Esophagus (tissue), 2 donors: ENCODE results near the gene PRKCI. TPM values are rescaled to one million over a fixed set of nuclear protein-coding genes. Genes with fewer than 3 reads are reported as not detected.
"Not testable (repeated sequence)": the region's sequence is repeated elsewhere in the genome, so short reads cannot be mapped to it uniquely, and the experiment has no call there.

Experiments used
- H3K27ac ChIP-seq, 2 donors: one replicate each; pipeline ENCODE4 v1.5.1; 2013; ENCODE audit warnings: low read depth in 2 of 2, mild to moderate bottlenecking in 2 of 2, inconsistent platforms in 1 of 2, low read length in 1 of 2, moderate library complexity in 1 of 2
- H3K27me3 ChIP-seq, 2 donors: one replicate each; pipeline ENCODE4 v1.6.1; 2013; ENCODE audit warnings: low read length in 2 of 2, control low read depth in 1 of 2, mild to moderate bottlenecking in 1 of 2; ENCODE audit not compliant: insufficient read depth in 2 of 2, control insufficient read depth in 1 of 2
- H3K36me3 ChIP-seq, 2 donors: one replicate each; pipeline ENCODE4 v1.6.1; 2013; ENCODE audit warnings: low read length in 1 of 2; ENCODE audit not compliant: control insufficient read depth in 2 of 2, insufficient read depth in 2 of 2
- H3K4me1 ChIP-seq, 2 donors: one replicate each; pipeline ENCODE4 v1.6.1; 2013; ENCODE audit warnings: low read length in 1 of 2; ENCODE audit not compliant: control insufficient read depth in 2 of 2, insufficient read depth in 2 of 2
- H3K4me3 ChIP-seq, 2 donors: one replicate each; pipeline ENCODE4 v1.5.1; 2013; ENCODE audit warnings: low read length in 2 of 2, mild to moderate bottlenecking in 2 of 2, low read depth in 1 of 2, moderate library complexity in 1 of 2
- H3K9me3 ChIP-seq, 2 donors: one replicate each; pipeline ENCODE4 v1.6.1; 2013; ENCODE audit warnings: mild to moderate bottlenecking in 2 of 2, low read depth in 1 of 2, low read length in 1 of 2, moderate library complexity in 1 of 2; ENCODE audit not compliant: control insufficient read depth in 2 of 2, insufficient read depth in 1 of 2
- WGBS, 2 donors: extraction: QIAGEN DNeasy Blood & Tissue Kit; methylation state at CpG; one replicate each; pipeline ENCODE4 v1.1.7; 2013; 5-methylcytosine and 5-hydroxymethylcytosine counted together
- polyA plus RNA-seq, 2 donors: library from polyadenylated mRNA; stranded (reverse); fragments of 200-250 nt; gene quantifications; one replicate each; pipeline ENCODE4 v1.2.3, GENCODE V29; 2013
- donor health status: healthy with polysubstance abuse.
- donor health status: Bipolar disorder and iron deficiency.

The PRKCI gene
- polyA plus RNA-seq, 2 donors = 12.9 to 15.1 TPM

DNA sequence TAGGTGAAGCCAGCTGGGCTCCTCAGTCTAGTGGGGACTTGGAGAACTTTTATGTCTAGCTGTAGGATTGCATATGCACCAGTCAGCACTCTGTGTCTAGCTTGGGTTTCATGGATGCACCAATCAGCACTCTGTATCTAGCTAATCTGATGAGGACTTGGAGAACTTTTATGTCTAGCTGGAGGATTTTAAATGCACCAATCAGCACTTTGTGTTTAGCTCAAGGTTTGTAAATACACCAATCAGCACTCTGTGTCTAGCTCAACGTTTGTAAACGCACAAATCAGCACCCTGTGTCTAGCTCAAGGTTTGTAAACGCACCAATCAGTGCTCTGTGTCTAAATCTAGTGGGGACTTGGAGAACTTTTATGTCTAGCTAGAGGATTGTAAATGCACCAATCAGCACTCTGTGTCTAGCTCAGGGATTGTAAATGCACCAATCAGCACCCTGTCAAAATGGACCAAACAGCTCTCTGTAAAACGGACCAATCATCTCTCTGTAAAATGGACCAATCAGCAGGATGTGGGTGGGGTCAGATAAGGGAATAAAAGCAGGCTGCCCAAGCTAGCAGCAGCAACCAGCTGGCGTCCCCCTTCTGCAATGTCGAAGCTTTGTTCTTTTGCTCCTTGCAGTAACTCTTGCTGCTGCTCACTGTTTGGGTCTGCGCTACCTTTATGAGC, 105.8 kb downstream of the PRKCI start:
- H3K9me3 ChIP-seq, H3K36me3 ChIP-seq, H3K4me1 ChIP-seq, H3K4me3 ChIP-seq, H3K27ac ChIP-seq, H3K27me3 ChIP-seq: not testable (repeated sequence)
- 80 to 94% methylated on average over 7 of the region's 7 CpGs for WGBS, 2 donors

- 50 to 63% methylated on average over 5 of the region's 5 CpGs for WGBS, 2 donors
- no peaks in the 10 kb centered on the region for H3K27me3 ChIP-seq
- H3K36me3 ChIP-seq = no peaks in the 10 kb centered on the region
- H3K4me1 ChIP-seq = no peaks in the 10 kb centered on the region
- H3K4me3 ChIP-seq = no peak overlapping the region
- no peak overlapping the region for H3K27ac ChIP-seq
- H3K9me3 ChIP-seq = peaks cover 0 to 2% of the 10 kb centered on the region in 2 donors
Measured at GRCh38 chr3:170330366-170330765, 108.1 kb downstream of the PRKCI start.

- Histone ChIP-seq H3K4me3 (no peak overlapping the region), H3K27ac (no peak overlapping the region), H3K4me1 (no peaks in the 10 kb centered on the region), H3K27me3 (no peaks in the 10 kb centered on the region), H3K9me3 (peaks cover 0 to 2% of the 10 kb centered on the region in 2 donors), H3K36me3 (no peaks in the 10 kb centered on the region)
- 51 to 63% methylated on average over 4 of the region's 4 CpGs for WGBS, 2 donors
Measured at GRCh38 chr3:170331143-170331542, 108.9 kb downstream of the PRKCI start.

DNA sequence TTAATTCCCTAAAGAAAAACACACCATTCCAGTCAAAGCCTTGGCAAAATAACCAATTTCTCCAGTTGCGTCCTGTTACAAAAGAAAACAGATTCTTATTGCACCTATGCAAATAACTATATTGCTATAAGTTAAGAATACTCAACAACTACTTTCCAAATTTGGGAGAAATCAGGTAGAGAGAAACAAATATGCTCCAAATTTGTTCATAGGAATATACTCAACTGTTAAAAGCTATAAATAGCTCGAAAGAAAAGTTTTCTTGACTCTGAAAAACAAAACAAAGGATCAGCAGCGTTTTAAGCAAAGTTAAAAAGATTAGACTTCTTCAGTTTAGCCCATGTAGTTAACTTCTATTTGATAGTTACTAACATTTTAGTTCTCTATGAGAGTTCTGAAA, 115.2 kb downstream of the PRKCI start:
- no peaks in the 10 kb centered on the region for H3K36me3 ChIP-seq

DNA sequence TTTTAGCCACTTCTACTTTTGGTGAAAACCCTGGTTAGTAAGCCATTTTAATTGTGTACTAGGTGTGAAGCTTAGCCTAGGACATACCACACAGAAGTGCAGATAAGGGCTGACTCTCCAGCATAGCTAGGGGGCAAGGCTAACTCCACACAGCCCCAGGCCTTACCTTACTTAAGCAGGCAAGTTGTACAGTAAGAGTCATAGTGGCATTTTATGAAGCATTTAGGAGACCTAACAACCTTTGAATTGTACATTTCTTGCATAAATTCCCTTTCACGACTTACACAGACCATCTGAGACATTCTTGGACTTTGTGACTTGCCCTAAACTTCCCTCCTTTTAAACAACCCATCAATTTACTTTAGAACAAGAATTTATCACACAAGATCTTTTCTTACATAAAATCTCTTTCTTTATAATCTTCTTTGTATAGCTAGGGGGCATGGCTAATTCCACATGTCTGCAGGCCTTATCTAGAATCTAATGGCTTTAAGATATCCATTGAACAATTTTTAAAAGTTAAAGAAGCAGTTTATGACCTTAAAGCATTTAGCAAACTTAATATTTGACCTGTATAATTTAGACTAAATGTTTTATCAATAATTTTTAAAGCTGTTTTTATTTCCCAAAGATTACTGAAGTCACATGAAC, 116.6 kb downstream of the PRKCI start:
- 83 to 84% methylated on average over 1 of the region's 1 CpG for WGBS, 2 donors
- Histone ChIP-seq H3K4me1 (no peaks in the 10 kb centered on the region), H3K27me3 (peaks cover 0 to 3% of the 10 kb centered on the region in 2 donors), H3K27ac (no peak overlapping the region), H3K9me3 (no peaks in the 10 kb centered on the region), H3K36me3 (no peaks in the 10 kb centered on the region), H3K4me3 (no peak overlapping the region)

More for the DNA sequence above, 115.2 kb downstream of the PRKCI start:
- Histone ChIP-seq H3K9me3 (no peaks in the 10 kb centered on the region), H3K4me3 (no peak overlapping the region), H3K4me1 (no peaks in the 10 kb centered on the region), H3K27ac (no peak overlapping the region), H3K27me3 (peaks cover 0 to 3% of the 10 kb centered on the region in 2 donors)
- 77 to 79% methylated on average over 3 of the region's 3 CpGs for WGBS, 2 donors

GRCh38 chr3:170342273-170342672, 120.0 kb downstream of the PRKCI start:
- not testable (repeated sequence) for H3K4me1 ChIP-seq, H3K9me3 ChIP-seq, H3K27me3 ChIP-seq, H3K27ac ChIP-seq, H3K36me3 ChIP-seq, H3K4me3 ChIP-seq
- WGBS, 2 donors = 94% methylated on average over 9 of the region's 9 CpGs

DNA sequence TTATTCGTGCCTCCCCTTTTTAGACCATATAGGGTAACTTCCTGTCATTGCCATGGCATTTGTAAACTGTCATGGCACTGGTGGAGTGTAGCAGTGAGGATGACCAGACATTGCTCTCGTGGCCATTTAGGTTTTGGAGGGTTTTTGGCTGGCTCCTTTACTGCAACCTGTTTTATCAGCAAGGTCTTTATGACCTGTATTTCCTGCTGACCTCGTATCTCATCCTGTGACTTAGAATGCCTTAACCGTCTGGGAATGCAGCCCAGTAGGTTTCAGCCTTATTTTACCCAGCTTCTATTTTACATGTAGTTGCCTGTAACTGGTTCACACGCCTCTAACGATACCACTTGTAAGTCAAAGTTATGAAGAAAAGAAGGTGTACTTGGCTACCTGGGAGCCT, 121.6 kb downstream of the PRKCI start:
- H3K27me3 ChIP-seq, H3K9me3 ChIP-seq, H3K4me3 ChIP-seq, H3K36me3 ChIP-seq, H3K4me1 ChIP-seq, H3K27ac ChIP-seq: not testable (repeated sequence)
- 57 to 58% methylated on average over 6 of the region's 6 CpGs for WGBS, 2 donors

DNA sequence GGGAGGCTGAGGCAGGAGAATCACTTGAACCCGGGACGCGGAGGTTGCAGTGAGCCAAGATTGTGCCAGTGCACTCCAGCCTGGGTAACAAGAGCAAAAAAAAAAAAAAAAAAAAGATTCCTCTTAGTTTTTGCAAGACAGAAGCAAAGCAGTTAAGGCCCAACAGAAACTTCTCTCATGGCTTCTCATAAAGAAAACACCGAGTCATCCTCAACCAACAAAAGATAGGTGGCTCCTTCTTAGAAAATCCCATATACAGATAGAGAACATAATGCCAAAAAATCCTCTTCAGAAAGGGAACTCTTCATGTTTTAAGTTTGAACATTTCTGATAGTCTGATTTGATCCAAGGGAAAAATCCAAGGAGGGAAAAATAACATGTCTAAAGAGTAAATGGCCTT, 122.7 kb downstream of the PRKCI start:
- no peaks in the 10 kb centered on the region for H3K36me3 ChIP-seq
- H3K4me3 ChIP-seq = no peak overlapping the region
- H3K27ac ChIP-seq = no peak overlapping the region
- 76 to 97% methylated on average over 4 of the region's 4 CpGs for WGBS, 2 donors
- no peaks in the 10 kb centered on the region for H3K9me3 ChIP-seq
- peaks cover 0 to 3% of the 10 kb centered on the region in 2 donors for H3K27me3 ChIP-seq
- no peaks in the 10 kb centered on the region for H3K4me1 ChIP-seq

DNA sequence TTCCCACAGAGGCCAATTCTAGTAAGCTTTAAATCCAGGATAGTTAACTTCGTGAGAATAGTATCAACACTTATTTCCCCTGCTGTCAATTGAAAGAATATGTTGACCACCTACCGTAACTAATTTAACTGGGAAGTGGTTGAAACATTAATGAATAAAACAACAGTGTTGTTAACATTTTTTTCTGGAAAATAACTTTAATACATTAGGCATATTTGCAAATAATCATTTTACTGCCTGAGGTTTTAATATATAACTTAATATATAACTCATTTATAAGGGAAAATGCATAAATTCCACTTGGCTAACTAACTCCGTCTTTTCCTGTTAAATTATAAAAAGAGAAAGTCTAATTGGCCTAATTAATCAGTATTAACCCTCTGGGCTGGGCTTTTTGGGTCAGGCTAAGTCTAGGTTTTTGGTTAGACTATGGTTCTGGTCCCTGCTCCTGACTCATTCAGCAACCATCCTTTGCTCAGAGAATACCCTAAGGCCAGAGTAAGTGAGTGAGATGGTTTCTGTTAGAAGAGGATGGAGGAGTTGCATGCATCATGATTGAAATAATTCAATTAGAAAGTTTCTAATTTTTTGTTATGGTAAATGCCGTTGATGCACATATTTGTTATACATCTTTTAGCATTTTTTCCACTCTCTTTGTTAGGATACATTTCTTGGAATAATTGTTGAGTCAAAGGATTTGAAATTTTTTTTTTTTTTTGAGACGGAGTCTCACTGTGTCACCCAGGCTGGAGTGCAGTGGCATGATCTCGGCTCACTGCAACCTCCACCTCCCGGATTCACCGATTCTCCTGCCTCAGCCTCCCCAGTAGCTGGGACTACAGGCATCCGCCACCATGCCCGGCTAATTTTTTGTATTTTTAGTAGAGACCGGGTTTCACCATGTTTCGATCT, 124.5 kb downstream of the PRKCI start:
- WGBS, 2 donors = 89 to 93% methylated on average over 12 of the region's 12 CpGs
- no peaks in the 10 kb centered on the region for H3K27me3 ChIP-seq
- no peak overlapping the region for H3K4me3 ChIP-seq
- no peaks in the 10 kb centered on the region for H3K36me3 ChIP-seq
- no peaks in the 10 kb centered on the region for H3K4me1 ChIP-seq
- no peak overlapping the region for H3K27ac ChIP-seq
- no peaks in the 10 kb centered on the region for H3K9me3 ChIP-seq
